NCI-H1930 (cell line): ENCODE measurements around the gene DR1.
"Not testable (repeated sequence)": the region's sequence is repeated elsewhere in the genome, so short reads cannot be mapped to it uniquely, and the experiment has no call there.

ENCODE experiments used
- DNase-seq, 2 experiments: peaks; one replicate each; lab custom pipeline; 2025; lab: John Stamatoyannopoulos, UW

DR1 gene

DNA sequence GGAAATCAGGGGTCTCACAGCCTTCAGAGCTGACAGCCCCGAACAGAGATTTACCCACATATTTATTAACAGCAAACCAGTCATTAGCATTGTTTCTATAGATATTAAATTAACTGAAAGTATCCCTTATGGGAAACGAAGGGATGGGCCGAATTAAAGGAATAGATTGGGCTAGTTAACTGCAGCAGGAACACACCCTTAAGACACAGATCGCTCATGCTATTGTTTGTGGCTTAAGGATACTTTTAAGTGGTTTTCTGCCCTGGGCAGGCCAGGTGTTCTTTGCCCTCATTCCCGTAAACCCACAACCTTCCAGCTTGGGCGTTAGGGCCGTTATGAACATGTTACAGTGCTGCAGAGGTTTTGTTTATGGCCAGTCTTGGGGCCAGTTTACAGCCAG is 40.6 kb downstream of the DR1 start:
- DNase-seq, result not testable (repeated sequence)

DNA sequence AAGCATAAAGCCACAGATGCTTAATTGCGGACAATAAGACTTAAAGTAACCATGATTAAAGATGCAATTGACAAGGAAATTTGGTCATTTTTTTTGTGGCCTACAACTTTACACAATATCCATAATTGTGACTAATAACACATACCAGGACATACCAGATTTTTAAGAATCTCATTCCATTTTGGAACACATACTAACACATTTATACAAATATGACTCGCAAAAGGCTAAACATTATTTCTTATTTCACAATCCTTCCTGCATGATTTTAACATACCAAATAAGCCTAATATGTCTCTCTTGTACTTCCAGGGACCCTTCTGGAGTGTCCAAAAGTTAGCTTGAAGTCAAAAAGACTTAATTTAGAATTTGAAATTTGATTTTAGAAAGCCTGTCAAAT is 48.8 kb downstream of the DR1 start:
- no peak for DNase-seq

DNA sequence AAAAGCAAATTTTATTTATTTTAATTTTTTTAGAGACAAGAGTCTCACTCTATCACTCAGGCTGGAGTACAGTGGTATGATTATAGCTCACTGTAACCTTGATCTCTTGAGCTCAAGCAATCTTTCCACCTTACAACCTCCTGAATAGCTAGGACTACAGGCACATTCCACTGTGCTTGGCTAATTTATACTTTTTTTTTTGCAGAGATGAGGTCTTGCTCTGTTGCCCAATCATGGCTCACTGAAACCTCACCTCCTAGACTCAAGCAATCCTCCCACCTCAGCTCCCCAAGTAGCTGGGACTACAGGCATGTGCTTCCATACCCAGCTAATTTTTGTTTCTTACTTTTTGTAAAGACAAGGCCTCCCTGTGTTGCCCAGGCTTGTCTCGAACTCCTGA is 49.5 kb downstream of the DR1 start:
- DNase-seq, result no peak

DNA sequence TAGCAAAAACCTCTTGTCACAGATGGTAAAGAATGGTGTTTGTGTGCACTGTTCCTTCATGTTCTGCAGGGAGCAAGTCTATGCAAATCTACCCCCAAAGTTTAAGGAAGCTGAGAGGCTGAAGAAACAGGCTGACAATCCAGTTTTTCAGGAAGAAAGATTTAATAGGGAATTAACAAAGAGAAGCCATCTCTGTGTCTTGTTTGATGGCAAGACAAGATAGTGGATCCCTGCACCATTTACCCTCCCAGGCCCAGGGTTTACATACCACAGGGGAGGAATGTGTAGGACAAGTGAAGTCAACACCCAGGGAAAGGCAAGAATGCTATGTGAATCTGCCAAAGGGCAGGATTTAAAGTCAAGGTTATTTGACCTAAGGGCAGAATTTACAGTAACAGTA is 54.1 kb downstream of the DR1 start:
- no peak for DNase-seq

DNA sequence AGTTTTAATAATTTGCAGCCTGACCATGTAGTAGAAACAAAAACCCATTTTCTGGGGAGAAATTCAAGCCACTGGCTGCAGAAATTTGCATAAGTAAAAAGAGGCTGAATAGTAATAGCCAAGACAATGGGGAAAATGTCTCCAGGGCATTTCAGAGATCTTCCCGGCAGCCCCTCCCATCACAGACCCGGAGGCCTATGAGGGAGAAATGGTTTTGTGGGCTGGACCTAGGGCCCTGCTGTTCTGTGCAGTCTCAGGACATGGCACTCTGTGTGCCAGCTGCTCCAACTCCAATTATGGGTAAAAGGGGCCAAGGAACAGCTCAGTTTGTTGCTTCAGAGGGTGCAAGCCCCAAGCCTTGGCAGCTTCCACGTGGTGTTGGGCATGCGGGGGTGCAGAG is 62.5 kb downstream of the DR1 start:
- DNase-seq, result no peak

DNA sequence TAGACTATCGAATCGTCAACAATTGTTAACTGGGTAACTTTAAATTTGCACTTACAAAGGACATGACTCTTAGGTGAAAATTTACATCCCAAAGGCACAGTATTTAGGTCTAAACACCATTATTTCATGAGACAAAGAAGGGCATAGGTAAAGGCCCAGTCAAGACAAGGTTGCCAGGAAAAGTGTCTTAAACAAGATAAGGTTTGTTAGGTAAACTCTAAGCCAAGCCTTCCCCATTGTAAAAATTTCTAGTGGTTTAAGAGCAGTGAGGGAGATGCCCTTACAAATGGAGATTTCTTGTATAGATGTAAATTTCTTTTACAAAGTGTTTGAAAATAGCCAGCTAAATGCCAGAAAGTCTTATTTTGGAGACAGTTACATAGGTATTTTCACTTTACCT is 65.3 kb downstream of the DR1 start:
- no peak for DNase-seq

DNA sequence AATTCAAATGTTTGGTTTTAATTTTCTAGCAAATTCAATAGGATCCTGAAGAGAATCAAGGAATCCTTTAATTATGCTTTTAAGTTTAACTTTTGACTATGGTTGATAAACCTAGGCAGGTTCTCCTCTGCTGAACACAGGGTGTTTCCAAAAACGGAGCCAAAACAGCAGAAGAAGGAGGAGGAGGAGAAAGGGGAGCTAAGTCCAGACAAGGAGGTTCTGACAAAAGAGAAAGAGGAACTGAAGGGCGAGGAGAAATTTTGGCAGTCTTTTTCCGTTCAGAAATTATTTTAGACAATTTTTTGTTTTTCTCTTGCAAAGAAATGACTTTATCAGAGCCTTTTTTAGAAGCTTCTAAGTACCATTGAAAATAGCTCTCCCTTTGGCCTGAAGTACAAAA is 69.0 kb downstream of the DR1 start:
- DNase-seq, result no peak

DNA sequence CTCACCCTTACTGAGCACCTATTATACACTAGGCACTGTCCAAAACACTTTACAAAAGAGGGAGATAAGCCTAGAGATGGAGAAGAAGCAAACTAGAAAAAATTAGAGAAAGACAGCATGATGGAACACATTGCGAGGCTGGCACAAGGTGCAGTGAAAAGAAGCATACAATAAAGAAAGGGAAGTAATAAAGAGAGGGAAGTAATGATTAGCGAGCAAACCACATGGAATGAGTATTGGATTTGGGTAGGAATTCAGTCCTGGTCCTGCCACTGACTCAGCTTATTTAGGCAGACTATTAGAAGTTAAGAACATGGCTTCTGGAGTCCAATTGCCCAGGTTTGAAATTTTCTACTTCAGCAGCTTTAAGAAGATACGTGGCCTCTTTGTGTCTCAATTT is 69.6 kb downstream of the DR1 start:
- no peak for DNase-seq

DNA sequence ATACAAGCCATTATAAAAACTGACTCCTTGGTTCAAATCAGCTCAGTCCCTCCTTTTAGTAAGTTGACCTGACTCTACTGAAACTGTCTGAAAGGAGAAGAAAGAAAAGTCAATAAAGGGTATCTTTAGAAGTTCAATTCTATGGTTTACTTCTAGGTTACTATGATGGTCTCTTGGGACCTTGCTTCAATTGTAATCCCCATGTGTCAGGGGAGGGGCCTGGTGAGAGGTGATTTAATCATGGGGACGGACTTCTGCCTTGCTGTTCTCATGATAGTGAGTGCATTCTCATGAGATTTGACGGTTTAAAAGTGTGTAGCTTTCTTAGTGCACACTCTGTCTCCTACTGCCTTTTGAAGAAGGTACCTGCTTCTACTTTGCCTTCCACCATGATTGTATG is 70.5 kb downstream of the DR1 start:
- no peak for DNase-seq
